Cardiac muscle cell (in vitro differentiated cells and primary cell): ENCODE data around the gene RPUSD1. TPM values are rescaled to one million over a fixed set of nuclear protein-coding genes. Genes with fewer than 3 reads are reported as not detected.

Experiments used
- DNase-seq, 2 donors: peaks; one replicate each; pipeline versions ENCODE4 v3.0.0 to v3.0.0-alpha.2; 2010 to 2017; ENCODE audit warnings: low read depth in 1 of 2, low spot score in 1 of 2
- H3K27ac ChIP-seq: fragments of 200-600 bp; sonication (generic); 2 replicates; pipeline ENCODE4 v1.5.1; 2016
- H3K27me3 ChIP-seq: fragments of 200-600 bp; sonication (generic); 2 replicates; pipeline ENCODE4 v1.6.0; 2016; ENCODE audit warnings: control low read depth
- H3K36me3 ChIP-seq: fragments of 200-600 bp; sonication (generic); 2 replicates; pipeline ENCODE4 v1.5.1; 2016; ENCODE audit warnings: control low read depth
- H3K4me1 ChIP-seq: fragments of 200-600 bp; sonication (generic); 2 replicates; pipeline ENCODE4 v1.8.1; 2017; ENCODE audit warnings: low read depth, mild to moderate bottlenecking, mixed run types
- H3K4me3 ChIP-seq: fragments of 200-600 bp; sonication (generic); 2 replicates; pipeline ENCODE4 v1.5.1; 2016; ENCODE audit warnings: mild to moderate bottlenecking
- H3K9me3 ChIP-seq: fragments of 200-600 bp; sonication (generic); 2 replicates; pipeline ENCODE4 v1.5.1; 2017; ENCODE audit warnings: low read depth, mild to moderate bottlenecking, control low read depth
- polyA plus RNA-seq: library from polyadenylated mRNA; unstranded; fragments of >200 nt; fragmentation: Nextera tagmentation; extraction: Ambion mirVana; gene quantifications from 2 replicates; pipeline ENCODE4 v1.2.1, GENCODE V29; 2016
- total RNA-seq: library from RNA; depleted of rRNA; stranded (reverse); fragments of >200 nt; gene quantifications from 2 replicates; pipeline ENCODE4 v1.2.3, GENCODE V29; 2016
- TF ChIP-seq, protein P1 (sequence below): IDR thresholded peaks from 2 replicates; pipeline ENCODE4 v1.5.1; 2012; ENCODE audit warnings: low read depth, mild to moderate bottlenecking, low read length

The RPUSD1 gene
- total and polyA plus RNA-seq, 2 experiments from 2014 or later, result 32.2 to 34.3 TPM

DNA sequence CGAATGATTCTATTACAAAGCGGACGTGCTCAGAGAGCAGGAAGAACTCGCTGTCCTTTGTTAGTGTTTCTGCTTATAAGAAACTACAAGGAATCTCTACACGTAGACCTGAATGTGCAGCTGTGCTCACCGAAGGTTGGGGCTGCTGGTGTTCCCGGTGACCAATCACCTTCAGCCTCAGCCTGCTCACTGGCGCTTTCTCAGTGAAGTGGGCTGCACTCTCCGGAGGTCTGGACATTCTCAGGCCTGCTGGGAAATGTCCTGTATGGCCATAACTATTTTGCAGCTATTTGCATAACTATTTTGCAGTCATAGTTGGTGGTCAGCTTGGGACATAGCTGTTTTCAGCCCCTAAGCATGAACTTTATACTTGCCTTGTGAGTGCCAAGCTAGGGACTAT lies 37.7 kb downstream of the RPUSD1 start:
- TF ChIP-seq, protein P1, sequence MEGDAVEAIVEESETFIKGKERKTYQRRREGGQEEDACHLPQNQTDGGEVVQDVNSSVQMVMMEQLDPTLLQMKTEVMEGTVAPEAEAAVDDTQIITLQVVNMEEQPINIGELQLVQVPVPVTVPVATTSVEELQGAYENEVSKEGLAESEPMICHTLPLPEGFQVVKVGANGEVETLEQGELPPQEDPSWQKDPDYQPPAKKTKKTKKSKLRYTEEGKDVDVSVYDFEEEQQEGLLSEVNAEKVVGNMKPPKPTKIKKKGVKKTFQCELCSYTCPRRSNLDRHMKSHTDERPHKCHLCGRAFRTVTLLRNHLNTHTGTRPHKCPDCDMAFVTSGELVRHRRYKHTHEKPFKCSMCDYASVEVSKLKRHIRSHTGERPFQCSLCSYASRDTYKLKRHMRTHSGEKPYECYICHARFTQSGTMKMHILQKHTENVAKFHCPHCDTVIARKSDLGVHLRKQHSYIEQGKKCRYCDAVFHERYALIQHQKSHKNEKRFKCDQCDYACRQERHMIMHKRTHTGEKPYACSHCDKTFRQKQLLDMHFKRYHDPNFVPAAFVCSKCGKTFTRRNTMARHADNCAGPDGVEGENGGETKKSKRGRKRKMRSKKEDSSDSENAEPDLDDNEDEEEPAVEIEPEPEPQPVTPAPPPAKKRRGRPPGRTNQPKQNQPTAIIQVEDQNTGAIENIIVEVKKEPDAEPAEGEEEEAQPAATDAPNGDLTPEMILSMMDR, result no peak
- H3K27me3 ChIP-seq, result no peaks in the 10 kb centered on the region
- peak in 1 of 2 donors; percentile 64 for DNase-seq

DNA sequence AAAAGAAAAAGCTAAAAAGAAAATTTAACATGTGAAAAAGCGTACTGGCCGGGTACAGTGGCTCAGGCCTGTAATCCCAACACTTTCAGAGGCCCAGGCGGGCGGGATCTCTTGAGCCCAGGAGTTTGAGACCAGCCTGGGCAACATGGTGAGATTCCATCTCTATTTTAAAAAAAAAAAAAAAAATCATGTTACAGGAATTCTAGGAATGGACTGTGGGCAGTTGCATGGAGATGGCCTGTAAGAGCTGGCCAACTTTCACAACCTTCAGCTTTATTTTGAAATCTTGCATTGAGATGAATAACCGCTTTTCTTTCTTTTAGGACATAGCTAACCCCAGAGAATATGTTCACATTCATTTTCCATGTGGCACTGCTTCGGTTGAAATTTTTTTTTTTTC lies 39.2 kb downstream of the RPUSD1 start:
- no peak overlapping the region for H3K27ac ChIP-seq
- peaks cover 3% of the 10 kb centered on the region for H3K4me1 ChIP-seq
- DNase-seq, result peak in 1 of 2 donors; percentile 90
- H3K9me3 ChIP-seq, result no peaks in the 10 kb centered on the region
- H3K27me3 ChIP-seq, result no peaks in the 10 kb centered on the region
- TF ChIP-seq, protein P1, result no peak
- no peaks in the 10 kb centered on the region for H3K36me3 ChIP-seq
- H3K4me3 ChIP-seq, result no peak overlapping the region

More for the DNA sequence above, 37.7 kb downstream of the RPUSD1 start:
- H3K27ac ChIP-seq, result peak overlapping the region; percentile 66
- H3K4me3 ChIP-seq, result no peak overlapping the region
- no peaks in the 10 kb centered on the region for H3K9me3 ChIP-seq
- no peaks in the 10 kb centered on the region for H3K36me3 ChIP-seq
- H3K4me1 ChIP-seq, result peaks cover 3% of the 10 kb centered on the region

DNA sequence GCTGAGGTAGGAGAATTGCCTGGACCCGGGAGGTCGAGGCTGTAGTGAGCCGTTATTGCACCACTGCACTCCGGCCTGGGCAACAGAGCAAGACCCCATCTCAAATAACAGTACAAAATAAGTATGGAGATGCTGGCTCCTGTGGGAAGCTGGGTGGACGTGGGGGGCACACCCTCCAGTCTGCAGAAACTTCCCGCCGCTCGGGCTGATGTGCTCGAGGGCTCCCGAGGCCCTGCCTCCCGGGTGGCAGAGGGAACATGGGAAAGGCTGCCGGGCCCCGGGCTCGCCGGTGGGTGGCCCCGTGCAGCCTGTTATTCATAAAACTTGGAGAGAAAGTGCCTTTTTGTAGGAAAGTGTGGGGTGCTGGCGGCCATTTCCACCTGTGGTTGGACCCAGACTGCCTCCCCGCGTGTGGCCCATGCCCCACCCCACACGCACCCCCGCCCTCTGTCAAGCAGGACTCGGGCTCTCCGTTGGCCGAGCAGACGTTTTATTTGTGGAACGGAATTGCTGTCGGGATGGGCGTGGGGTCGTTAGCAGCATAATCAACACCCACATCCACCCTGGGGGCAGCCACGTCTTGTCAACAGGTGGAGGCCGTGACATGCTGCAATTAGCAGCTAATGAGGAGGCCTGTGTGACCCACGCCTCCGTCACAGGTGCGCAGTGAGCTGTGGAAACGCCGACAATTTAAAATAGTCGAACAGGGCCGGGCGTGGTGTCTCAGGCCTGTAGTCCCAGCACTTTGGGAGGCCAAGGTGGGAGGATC lies 40.0 kb downstream of the RPUSD1 start:
- H3K9me3 ChIP-seq, result no peaks in the 10 kb centered on the region
- H3K36me3 ChIP-seq, result no peaks in the 10 kb centered on the region
- H3K4me1 ChIP-seq, result peaks cover 3% of the 10 kb centered on the region
- DNase-seq, result no peak
- TF ChIP-seq, protein P1, result no peak
- H3K27ac ChIP-seq, result no peak overlapping the region
- no peaks in the 10 kb centered on the region for H3K27me3 ChIP-seq
- no peak overlapping the region for H3K4me3 ChIP-seq

DNA sequence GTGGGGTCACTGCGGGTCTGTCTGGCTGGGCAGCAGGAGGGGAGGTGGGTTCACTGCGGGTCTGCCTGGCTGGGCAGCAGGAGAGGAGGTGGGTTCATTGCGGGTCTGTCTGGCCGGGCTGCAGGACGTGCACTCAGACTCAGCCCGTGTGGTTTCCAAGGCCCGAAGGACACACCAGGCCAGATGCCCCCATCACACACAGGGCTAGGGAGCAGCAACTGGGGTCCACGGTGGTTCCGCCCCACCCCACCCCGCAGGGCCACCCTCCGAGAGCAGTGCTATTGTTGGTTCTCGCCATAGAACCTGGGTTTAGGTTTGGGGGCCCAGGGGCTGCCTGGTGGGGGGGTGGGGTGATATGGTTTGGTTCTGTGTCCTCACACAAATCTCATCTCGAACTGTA lies 41.5 kb downstream of the RPUSD1 start:
- Histone ChIP-seq H3K36me3 (no peaks in the 10 kb centered on the region), H3K4me3 (no peak overlapping the region), H3K4me1 (no peaks in the 10 kb centered on the region), H3K27ac (no peak overlapping the region), H3K27me3 (no peaks in the 10 kb centered on the region), H3K9me3 (no peaks in the 10 kb centered on the region)
- TF ChIP-seq, protein P1, result no peak
- DNase-seq, result no peak

DNA sequence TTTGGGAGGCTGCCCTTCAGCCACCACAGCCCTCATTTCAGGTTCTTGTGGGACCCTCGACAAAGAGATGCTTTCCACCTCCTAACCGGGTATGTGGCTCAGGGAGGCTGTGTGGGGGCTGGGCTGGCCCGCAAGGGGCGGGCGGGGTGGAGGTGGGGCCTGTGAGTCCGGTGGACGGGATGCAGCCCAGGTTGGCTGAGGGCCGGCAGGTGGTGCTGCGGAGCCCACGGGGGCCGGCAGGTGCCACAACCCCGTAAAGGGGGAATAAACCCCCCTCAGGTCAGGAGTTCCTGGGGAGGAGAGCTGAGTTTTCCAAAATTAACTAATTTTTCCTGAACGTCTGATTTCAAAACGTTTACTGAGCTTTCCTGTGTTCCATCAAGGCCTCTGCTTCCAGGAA lies 42.4 kb downstream of the RPUSD1 start:
- Histone ChIP-seq H3K27ac (no peak overlapping the region), H3K4me1 (no peaks in the 10 kb centered on the region), H3K27me3 (no peaks in the 10 kb centered on the region), H3K4me3 (no peak overlapping the region), H3K36me3 (no peaks in the 10 kb centered on the region), H3K9me3 (no peaks in the 10 kb centered on the region)
- TF ChIP-seq, protein P1, result peak; percentile 15
- peak in 1 of 2 donors; percentile 65 for DNase-seq
